ENCODE data around the gene EGLN1.

DNA sequence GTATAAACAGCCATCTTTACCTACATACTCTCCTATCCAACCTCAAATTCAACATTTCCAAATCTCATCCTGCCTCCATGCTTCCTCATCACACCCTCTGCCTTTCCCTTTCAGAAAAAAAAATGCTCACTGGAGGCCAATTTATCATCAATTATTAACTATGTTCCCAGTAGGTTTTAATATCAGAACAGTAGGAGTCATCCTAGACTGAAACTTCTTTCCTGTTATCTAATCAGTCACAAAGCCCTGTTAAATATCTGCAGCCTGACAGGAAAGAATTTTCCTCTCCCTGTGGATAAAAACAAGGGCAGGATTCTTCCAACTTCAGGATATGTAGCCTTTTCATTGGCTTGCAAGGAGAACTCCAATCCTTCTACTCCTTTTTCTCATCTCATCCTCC, 28.4 kb downstream of the EGLN1 start:
- TF ChIP-seq RAD21 (IDR thresholded peaks at IDR 0.05; ENCODE audit: low read length) (peak; percentile 39), POLR2AphosphoS5 (IDR thresholded peaks at IDR 0.05; ENCODE audit: low read depth, low read length) (peak; percentile 38; the same call in 1 of the 2 replicates), CHD2 (IDR thresholded peaks at IDR 0.05; ENCODE audit: low read length, partially characterized antibody) (no peak), REST (IDR thresholded peaks at IDR 0.05; ENCODE audit: low read depth, low read length) (no peak), RXRA (IDR thresholded peaks at IDR 0.05; ENCODE audit: borderline replicate concordance, low read depth) (no peak), SIN3A (IDR thresholded peaks at IDR 0.05; ENCODE audit: borderline replicate concordance, low read depth, low read length) (no peak)
- TF ChIP-seq, protein P1, sequence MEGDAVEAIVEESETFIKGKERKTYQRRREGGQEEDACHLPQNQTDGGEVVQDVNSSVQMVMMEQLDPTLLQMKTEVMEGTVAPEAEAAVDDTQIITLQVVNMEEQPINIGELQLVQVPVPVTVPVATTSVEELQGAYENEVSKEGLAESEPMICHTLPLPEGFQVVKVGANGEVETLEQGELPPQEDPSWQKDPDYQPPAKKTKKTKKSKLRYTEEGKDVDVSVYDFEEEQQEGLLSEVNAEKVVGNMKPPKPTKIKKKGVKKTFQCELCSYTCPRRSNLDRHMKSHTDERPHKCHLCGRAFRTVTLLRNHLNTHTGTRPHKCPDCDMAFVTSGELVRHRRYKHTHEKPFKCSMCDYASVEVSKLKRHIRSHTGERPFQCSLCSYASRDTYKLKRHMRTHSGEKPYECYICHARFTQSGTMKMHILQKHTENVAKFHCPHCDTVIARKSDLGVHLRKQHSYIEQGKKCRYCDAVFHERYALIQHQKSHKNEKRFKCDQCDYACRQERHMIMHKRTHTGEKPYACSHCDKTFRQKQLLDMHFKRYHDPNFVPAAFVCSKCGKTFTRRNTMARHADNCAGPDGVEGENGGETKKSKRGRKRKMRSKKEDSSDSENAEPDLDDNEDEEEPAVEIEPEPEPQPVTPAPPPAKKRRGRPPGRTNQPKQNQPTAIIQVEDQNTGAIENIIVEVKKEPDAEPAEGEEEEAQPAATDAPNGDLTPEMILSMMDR (IDR thresholded peaks at IDR 0.05), result no peak

All from SK-N-SH (cell line).